Hematopoietic multipotent progenitor cell treated with erythropoietin and hydrocortisone succinate and interleukin-3 and kit ligand, for 15 days (in vitro differentiated cells): Measurements from ENCODE around the gene TNS1.
A peak's percentile ranks its signal among the peaks of the same experiment; 100 is the strongest.

Experiments used
- DNase-seq: peaks from one replicate; pipeline ENCODE4 v3.0.0-alpha.2; 2015; ENCODE audit warnings: low spot score

Gene TNS1

DNA sequence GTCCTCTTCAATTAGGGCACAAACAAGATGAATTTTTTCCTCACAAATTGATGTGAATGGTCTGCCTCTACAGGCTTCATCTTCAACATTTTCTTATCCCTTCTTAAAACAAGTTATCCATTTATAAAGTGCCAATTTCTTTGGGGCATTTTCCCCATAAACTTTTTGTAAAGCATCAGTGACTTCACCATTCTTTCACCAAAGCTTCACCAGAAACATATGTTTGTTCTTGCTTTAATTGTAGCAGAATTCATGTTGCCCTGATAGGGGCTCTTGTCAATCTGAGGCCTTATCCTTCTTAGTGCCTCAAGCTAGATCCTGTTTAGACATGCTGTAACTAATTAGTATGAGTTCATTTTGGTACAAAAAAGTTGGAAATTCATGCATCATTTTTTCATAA, 226.2 kb downstream of the TNS1 start:
- no peak for DNase-seq

DNA sequence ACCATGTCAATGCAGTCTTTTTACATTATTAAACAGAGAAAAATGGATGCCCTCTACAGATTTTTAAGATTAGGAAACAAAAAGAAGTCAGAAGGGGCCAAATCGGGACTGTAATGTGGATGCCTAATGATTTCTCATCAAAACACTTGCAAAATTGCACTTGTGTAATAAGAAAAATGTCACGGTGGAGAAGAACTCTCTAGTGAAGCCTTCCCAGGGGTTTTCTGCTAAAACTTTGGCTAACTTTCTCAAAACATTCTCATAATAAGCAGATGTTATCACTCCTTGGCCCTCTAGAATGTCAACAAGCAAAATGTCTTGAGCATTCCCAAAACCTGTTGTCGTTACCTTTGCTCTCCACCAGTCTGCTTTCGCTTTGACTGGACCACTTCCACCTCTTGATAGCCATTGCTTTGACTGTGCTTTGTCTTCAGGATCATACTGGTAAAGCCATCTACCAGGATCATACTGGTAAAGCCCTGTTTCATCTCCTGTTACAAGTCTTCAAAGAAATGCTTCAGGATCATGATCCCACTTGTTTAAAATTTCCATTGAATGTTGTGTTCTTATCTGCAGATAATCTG, 226.8 kb downstream of the TNS1 start:
- DNase-seq: no peak

DNA sequence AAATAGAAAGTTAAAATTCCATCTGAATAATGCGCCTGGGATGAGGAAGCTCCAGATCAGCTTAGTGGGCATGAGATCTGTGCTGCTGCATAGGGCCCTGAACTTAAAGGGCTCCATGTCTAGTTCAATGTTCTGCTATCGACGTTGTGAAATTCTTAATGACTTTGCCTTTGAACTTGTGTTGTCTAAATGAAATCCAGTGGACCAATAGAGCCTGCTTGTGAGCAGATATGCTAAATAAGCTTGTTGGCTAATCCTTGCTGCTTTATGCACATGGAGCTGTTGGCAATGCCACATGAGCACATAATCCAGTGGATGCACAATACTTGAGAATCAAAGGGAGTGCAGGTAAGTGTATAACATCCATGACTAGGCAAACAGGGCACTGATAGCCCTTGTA, 228.6 kb downstream of the TNS1 start:
- DNase-seq: no peak

DNA sequence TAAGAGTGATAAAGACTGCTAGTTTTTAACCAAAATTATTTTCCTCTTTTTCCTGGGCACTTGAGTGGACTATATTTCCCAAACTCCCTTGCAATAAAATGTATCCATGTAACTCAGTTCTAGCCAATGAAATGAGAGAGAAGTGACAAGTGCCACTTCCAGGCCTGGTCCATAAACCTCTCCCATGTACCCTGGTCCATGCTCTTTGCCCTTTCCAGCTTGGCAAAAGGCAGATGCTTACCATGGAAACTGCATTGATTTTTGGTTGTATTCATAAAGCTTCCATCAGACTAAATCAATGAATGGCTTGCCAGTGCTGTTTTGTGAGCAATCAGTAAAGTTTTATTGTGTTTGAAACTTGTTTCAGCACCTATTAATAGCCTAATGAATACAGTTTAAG, 229.3 kb downstream of the TNS1 start:
- DNase-seq: no peak

DNA sequence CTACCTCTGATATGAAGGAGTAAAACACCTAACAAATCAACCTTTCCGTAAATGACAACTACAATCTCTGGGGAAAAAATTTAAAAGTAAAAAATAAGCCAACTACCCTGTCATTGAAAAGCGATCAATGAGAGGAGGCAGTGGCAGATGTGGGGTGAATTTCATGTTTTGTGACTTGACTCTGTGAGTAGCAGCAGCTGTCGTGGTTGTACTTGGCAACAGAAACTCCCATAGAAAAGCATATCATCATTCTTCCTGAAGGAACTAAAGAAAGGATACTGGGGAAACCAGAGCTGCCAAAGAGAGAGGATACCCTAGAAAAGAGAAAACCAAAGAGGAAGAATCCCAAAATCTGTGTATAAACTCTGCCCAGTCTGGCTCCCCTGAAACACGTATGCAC, 236.4 kb downstream of the TNS1 start:
- no peak for DNase-seq

DNA sequence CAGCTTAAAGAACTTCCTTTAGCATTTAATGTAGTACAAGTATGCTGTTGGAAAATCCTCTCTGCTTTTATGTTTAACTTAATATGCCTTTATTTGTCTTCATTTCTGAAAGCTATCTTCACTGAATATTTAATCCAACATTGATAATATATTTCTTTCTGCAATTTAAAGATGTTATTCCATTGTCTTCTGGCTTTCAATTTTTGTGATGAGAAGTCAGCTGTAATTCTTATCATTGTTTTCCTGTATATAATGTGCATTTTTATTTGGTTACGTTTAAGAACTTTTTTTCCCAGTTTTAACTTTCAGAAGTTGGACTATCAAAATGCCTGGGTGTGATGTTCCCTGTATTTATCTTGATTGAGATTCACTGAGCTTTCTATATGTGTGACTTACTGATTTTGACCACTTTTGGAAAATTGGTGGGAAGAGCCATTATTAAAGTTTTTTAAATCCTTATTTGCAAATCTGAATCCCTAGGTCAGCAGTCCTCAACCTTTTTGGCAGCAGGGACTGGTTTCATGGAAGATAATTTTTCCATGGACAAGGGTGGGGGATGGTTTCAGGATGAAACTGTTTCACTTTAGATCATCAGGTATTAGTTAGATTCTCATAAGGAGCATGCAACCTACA, 241.0 kb downstream of the TNS1 start:
- no peak for DNase-seq

DNA sequence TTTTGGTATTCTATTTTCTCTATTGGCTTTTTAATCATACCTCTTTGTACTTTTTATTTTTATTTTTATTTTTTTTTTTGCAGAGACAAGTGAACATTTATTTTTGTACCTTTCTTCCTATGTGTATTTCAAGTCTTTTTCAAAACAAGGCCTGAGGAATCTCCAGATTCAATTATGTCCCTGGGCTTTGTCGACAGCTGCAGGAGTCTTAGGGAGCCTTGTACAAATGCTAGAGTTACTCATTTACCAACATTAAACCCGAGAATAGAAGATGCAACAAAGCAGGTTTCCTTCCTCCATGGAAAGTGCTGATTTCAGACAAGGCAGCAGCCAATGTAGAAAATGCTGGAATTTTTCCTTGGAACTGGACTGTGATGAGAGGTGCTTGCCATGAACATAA, 242.8 kb downstream of the TNS1 start:
- DNase-seq: no peak

DNA sequence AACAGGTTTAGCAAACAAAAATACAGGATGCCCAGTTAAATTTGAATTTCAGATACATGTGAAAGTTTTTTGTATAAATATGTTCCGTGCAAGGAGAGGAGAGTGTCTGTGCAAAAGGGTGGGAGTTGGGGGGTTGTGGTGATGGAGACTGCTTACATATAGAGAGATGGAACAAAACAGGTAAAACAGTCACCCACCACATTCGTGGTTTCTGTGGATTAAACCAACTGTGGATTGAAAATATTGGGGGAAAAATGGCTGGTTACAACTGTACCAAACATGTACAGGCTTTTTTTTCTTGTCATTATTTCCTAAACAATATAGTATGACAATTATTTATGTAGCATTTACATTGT, 245.7 kb downstream of the TNS1 start:
- DNase-seq: no peak

DNA sequence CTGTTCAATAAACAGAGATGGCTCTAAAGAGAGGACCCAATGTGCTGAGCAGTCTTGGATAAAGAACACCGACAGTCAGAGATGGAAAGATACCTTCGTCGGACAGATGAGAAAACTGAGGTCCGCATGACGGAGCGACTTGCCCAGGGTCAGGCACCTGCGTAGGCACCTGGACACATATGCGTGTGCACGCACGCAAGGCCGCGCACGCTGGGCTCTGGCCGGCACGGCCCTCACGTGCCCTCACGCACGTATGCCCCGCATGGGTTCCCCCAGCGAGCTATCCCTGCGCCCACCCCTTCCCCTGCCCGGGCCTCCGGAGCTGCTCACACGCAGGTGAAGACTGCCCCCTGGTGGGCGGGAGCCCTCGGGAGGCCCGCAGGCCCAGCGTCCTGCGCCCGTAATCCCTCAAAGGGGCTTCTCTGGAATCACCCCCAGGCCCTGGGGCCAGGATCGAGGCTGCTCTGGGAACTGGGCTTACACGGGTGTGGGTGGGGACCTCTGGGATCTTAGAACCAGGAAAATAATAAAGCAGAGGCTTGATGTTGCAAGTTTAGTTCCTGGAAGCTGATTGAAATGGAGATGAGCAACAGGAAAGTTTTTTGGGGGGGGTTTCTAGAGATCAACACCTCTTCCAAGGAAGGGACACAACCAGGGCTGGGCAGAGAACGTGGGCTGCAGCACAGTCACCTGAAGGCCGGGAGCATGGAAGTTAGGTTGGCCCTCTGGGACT, 246.3 kb downstream of the TNS1 start:
- peak; percentile 52 for DNase-seq

DNA sequence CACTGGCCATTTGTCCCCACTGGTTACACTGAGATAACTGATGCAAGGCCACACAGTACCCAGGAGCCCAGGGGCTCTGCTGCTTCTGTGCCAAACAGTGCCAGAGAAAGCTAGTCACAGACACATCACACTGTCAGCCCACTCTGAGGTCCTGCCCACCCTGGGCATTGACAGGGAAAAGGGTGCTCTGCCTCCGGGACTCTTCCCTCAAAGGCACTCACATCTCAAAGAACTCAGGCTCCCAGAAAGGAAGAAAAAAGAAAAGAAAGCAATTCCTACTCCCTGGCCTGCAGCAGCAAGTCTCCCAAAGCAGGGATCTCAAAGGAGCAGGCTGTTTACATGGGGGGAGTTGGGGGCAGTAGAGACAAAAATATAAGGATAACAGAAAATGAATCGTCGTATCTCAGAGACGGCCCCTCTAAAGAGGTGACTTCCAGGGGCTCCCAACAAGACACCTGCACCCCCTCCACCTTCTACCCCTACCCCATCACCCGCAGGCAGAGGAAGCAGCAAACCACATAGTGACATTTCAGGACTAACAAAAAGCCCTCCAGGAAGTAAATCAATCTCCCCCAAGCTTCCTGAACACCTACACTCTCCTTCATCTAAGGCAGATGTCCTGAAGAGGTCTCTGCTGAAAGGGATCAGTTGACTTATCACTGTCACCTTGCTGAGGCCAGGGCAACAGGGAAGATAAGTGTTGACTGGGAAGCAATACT, 247.6 kb downstream of the TNS1 start:
- DNase-seq: no peak

DNA sequence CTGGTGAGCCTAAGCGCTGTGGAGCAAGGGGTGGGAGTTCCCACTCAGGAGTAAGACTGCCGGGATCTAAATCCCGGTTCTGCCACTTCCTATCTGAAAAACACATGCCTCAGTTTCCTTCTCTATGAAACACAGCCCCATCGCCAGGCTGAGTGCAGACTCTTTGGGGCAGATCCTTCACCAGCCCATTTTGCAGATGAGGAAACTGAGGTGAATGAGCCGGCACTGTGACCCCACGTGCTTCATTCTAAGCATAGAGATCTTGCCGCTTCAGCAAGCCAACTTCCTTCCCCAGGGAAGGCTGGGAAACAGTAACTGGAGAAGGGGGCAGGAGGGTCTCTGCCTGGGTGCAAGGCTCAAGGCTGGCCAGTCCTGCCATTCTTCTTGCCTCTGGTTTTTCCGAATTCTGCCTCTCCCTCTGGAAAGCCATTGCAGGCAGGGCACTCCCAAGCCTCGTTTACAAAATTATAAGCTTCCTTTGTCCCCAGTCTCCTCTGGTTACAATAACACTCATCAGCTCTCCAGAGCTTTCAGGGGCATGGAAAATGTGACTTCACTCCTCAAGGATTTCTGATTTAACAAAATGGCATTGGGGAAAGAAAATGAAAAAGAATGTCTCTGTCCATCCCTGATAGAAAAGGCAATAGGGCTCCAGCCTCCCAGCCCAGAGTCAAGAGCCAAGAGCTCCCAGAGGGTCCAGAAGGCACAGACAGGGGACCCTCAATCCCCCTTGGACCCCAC, 249.2 kb downstream of the TNS1 start:
- DNase-seq: no peak

DNA sequence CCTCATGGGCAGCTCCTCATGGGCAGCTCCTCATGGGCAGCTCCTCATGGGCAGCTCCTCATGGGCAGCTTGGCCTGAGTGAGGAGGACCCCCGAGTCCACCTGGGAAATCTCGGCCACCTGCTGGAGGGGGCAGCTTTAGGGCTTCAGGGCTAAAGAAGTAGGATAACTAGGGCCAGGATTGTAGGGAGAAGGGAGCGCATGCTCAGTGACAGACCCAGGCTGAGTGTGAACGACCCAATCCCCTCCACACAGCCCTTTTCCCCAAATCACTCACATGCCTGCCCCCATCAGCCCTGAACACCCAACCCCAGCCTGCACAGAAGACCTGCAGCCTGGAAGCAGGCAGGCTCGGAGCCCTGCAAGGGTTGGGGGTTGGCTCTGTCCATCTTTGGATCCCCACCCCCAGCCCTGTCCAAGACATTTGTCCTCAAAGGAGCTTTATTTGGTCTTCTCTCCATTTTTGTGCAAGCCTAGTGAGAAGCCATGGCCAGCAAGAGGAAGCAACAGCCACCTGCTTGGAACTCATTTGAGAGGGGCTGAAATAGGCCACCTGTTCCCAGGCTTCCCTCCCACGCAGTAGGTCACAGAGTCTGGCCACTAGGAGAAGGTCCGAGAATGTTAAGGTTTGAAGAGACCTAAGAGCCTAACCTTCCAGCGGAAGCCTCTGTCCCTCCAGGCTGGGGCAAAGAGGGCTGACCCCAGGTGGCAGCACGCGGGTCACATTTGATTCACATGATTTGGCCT, 249.9 kb downstream of the TNS1 start:
- no peak for DNase-seq

DNA sequence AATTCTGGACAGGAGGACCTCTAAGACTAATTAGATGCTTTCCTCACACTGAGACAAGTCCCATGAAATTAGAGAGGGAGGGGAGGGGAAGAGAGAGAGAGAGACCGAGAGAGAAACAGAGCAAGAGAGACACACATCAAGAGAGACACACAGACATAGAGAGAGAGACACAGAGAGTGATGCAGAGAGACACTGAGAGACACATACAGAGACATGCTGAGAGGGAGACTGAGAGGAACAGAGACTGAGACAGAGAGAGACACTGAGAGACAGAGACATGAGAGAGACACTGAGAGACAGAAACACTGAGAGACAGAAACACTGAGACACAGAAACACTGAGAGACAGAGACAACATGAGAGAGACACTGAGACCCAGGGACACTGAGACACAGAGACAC, 250.8 kb downstream of the TNS1 start:
- no peak for DNase-seq

DNA sequence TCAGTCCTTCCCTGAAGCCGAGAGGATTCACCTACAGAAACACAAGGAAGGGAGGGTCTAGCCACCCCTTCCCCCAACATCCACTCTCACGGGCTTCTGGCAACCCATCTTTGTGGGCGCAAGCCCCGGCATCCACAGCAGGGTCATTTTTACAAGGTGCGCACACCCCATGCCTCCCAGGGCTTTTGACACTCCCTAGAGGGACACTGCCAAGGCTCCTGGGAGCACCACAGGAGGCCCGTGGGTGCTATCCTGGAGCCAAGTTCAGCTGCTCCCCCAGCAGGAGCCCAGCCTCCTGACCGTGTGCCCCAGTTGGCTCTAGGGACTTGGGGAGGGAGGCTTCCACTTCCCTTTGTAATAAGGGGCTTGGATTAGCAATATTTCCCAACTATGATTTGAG, 251.6 kb downstream of the TNS1 start:
- no peak for DNase-seq
